Measurements from ENCODE around the gene KCNQ4. TPM values are rescaled to one million over a fixed set of nuclear protein-coding genes. Genes with fewer than 3 reads are reported as not detected.

KCNQ4 gene
- total and polyA plus RNA-seq, 2 donors (not counting 3 experiments of a cell fraction or from before 2014, with no cell fraction given), result 0.06 to 0.07 TPM

- Histone ChIP-seq H3K9me1 (replicated peaks; ENCODE audit: control insufficient read depth, extremely low read depth, insufficient read depth, low read length) (no peaks in the 10 kb centered on the region), H3K4me2 (ENCODE audit: insufficient read depth, low read length) (no peak overlapping the region), H4K20me1 (replicated peaks; ENCODE audit: control insufficient read depth, extremely low read depth, insufficient read depth, low read length) (no peaks in the 10 kb centered on the region), H2AFZ (ENCODE audit: low read depth, low read length) (no peak overlapping the region), H3K9ac (replicated peaks; ENCODE audit: extremely low read depth, insufficient read depth, low read length) (no peak overlapping the region), H3K27ac (ENCODE audit: insufficient read depth, low read depth, low read length) (no peak overlapping the region), H3K79me2 (ENCODE audit: control insufficient read depth, insufficient read depth, low read length) (no peaks in the 10 kb centered on the region), H3K4me3 (replicated peaks in 1 of 3; ENCODE audit: insufficient read depth in 1 of 3, low read depth in 1 of 3, low read length in 3 of 3) (no peak overlapping the region), H3K27me3 (ENCODE audit: control insufficient read depth in 2 of 2, insufficient read depth in 2 of 2, low read length in 2 of 2) (peaks cover 0 to 1% of the 10 kb centered on the region in 2 experiments), H3K4me1 (ENCODE audit: control insufficient read depth, extremely low read depth, insufficient read depth, low read length) (peaks cover 2% of the 10 kb centered on the region), H3K36me3 (ENCODE audit: control insufficient read depth in 2 of 2, extremely low read depth in 1 of 2, insufficient read depth in 2 of 2, low read length in 2 of 2) (no peaks in the 10 kb centered on the region), H3K9me3 (replicated peaks; ENCODE audit: control insufficient read depth, insufficient read depth, low read length) (no peaks in the 10 kb centered on the region)
- TF ChIP-seq JUN (IDR thresholded peaks at IDR 0.05; ENCODE audit: borderline replicate concordance, insufficient read depth, insufficient read length, low read depth), result no peak
- TF ChIP-seq, protein P1, sequence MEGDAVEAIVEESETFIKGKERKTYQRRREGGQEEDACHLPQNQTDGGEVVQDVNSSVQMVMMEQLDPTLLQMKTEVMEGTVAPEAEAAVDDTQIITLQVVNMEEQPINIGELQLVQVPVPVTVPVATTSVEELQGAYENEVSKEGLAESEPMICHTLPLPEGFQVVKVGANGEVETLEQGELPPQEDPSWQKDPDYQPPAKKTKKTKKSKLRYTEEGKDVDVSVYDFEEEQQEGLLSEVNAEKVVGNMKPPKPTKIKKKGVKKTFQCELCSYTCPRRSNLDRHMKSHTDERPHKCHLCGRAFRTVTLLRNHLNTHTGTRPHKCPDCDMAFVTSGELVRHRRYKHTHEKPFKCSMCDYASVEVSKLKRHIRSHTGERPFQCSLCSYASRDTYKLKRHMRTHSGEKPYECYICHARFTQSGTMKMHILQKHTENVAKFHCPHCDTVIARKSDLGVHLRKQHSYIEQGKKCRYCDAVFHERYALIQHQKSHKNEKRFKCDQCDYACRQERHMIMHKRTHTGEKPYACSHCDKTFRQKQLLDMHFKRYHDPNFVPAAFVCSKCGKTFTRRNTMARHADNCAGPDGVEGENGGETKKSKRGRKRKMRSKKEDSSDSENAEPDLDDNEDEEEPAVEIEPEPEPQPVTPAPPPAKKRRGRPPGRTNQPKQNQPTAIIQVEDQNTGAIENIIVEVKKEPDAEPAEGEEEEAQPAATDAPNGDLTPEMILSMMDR (IDR thresholded peaks at IDR 0.05; ENCODE audit: extremely low read depth in 1 of 2, insufficient read depth in 1 of 2, low read depth in 1 of 2, low read length in 2 of 2), result no peak
- no peak for TF ChIP-seq FOS (IDR thresholded peaks at IDR 0.05; ENCODE audit: borderline replicate concordance, insufficient read depth, low read length)
- TF ChIP-seq POLR2A (IDR thresholded peaks at IDR 0.05; ENCODE audit: low read depth, low read length), result no peak
- no peak for TF ChIP-seq MYC (IDR thresholded peaks at IDR 0.05; ENCODE audit: low read depth, low read length)
- no peak for TF ChIP-seq EZH2 (IDR thresholded peaks at IDR 0.05; ENCODE audit: borderline replicate concordance, low read depth, low read length, severe bottlenecking)
- ChIA-PET CTCF (interaction anchor here (1.6 kb wide), 1 partner anchor 129 kb away, joined by 4 read pairs; no protein-coding TSS in a partner anchor), POLR2A (no interaction called here)
- dilution Hi-C loops (cut with MboI; ENCODE audit: extremely low pct_ligation_motif_present, low sequenced_read_pairs), result no loop called here
- no TSS peak for BruUV-seq (replicated peaks)
- intact Hi-C loops (cut with micrococcal nuclease), result no loop called here
- FAIRE-seq, result no peak
- DNase-seq (ENCODE audit: low read depth, low spot score), result no peak
Observed at GRCh38 chr1:40823345-40823744, 39.8 kb downstream of the KCNQ4 start.

- no peak for DNase-seq (ENCODE audit: low read depth, low spot score)
- CTCF ChIA-PET, result interaction anchor here (1.6 to 1.9 kb wide), 2 partner anchors 9 to 129 kb away, joined by 4 to 5 read pairs; no protein-coding TSS in a partner anchor
- no peaks in the 10 kb centered on the region for H3K79me2 ChIP-seq (ENCODE audit: control insufficient read depth, insufficient read depth, low read length)
- BruUV-seq (replicated peaks), result no TSS peak
- no peak overlapping the region for H3K9ac ChIP-seq (replicated peaks; ENCODE audit: extremely low read depth, insufficient read depth, low read length)
- no peaks in the 10 kb centered on the region for H3K9me1 ChIP-seq (replicated peaks; ENCODE audit: control insufficient read depth, extremely low read depth, insufficient read depth, low read length)
- FAIRE-seq, result no peak
- intact Hi-C loops (cut with micrococcal nuclease) (no loop called here), dilution Hi-C loops (cut with MboI; ENCODE audit: extremely low pct_ligation_motif_present, low sequenced_read_pairs) (no loop called here)
- no peak overlapping the region for H3K27ac ChIP-seq (ENCODE audit: insufficient read depth, low read depth, low read length)
- peaks cover 0 to 4% of the 10 kb centered on the region in 2 experiments for H3K27me3 ChIP-seq (ENCODE audit: control insufficient read depth in 2 of 2, insufficient read depth in 2 of 2, low read length in 2 of 2)
- TF ChIP-seq FOS (IDR thresholded peaks at IDR 0.05; ENCODE audit: borderline replicate concordance, insufficient read depth, low read length) (no peak), JUN (IDR thresholded peaks at IDR 0.05; ENCODE audit: borderline replicate concordance, insufficient read depth, insufficient read length, low read depth) (no peak), EZH2 (IDR thresholded peaks at IDR 0.05; ENCODE audit: borderline replicate concordance, low read depth, low read length, severe bottlenecking) (no peak), GATA2 (IDR thresholded peaks at IDR 0.05; ENCODE audit: insufficient read depth, insufficient read length, low read depth, low read length) (no peak), POLR2A (IDR thresholded peaks at IDR 0.05; ENCODE audit: low read depth, low read length) (no peak), MYC (IDR thresholded peaks at IDR 0.05; ENCODE audit: low read depth, low read length) (no peak), POLR2AphosphoS5 (IDR thresholded peaks at IDR 0.05; ENCODE audit: insufficient read depth, low read depth, low read length) (no peak)
- TF ChIP-seq, protein P2, sequence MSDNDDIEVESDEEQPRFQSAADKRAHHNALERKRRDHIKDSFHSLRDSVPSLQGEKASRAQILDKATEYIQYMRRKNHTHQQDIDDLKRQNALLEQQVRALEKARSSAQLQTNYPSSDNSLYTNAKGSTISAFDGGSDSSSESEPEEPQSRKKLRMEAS (IDR thresholded peaks at IDR 0.05; ENCODE audit: insufficient read depth, insufficient read length), result no peak
- TF ChIP-seq, protein P1 (IDR thresholded peaks at IDR 0.05; ENCODE audit: extremely low read depth in 1 of 2, insufficient read depth in 1 of 2, low read depth in 1 of 2, low read length in 2 of 2), result no peak
- no peaks in the 10 kb centered on the region for H4K20me1 ChIP-seq (replicated peaks; ENCODE audit: control insufficient read depth, extremely low read depth, insufficient read depth, low read length)
- no peak overlapping the region for H2AFZ ChIP-seq (ENCODE audit: low read depth, low read length)
- H3K4me3 ChIP-seq (replicated peaks in 1 of 3; ENCODE audit: insufficient read depth in 1 of 3, low read depth in 1 of 3, low read length in 3 of 3), result no peak overlapping the region
- H3K4me2 ChIP-seq (ENCODE audit: insufficient read depth, low read length), result no peak overlapping the region
- H3K9me3 ChIP-seq (replicated peaks; ENCODE audit: control insufficient read depth, insufficient read depth, low read length), result no peaks in the 10 kb centered on the region
- no peaks in the 10 kb centered on the region for H3K36me3 ChIP-seq (ENCODE audit: control insufficient read depth in 2 of 2, extremely low read depth in 1 of 2, insufficient read depth in 2 of 2, low read length in 2 of 2)
- POLR2A ChIA-PET, result interaction anchor here (0.5 kb wide), 1 partner anchor 44 kb away, joined by 8 read pairs; no protein-coding TSS in a partner anchor
- no peaks in the 10 kb centered on the region for H3K4me1 ChIP-seq (ENCODE audit: control insufficient read depth, extremely low read depth, insufficient read depth, low read length)
Observed at GRCh38 chr1:40823983-40824382, 40.4 kb downstream of the KCNQ4 start.
